Stimulated activated naive CD4-positive, alpha-beta T cell treated with Interleukin-2 at 50 U/mL for 16 hours (primary cell): Measurements from ENCODE around the gene KLHDC3.
"Not testable (repeated sequence)": the region's sequence is repeated elsewhere in the genome, so short reads cannot be mapped to it uniquely, and the experiment has no call there.

ENCODE experiments used
- DNase-seq: peaks from one replicate; lab custom pipeline; 2025; lab: John Stamatoyannopoulos, UW

KLHDC3 gene

GRCh38 chr6:42988486-42989020, 25.5 kb upstream of the KLHDC3 start:
- no peak for DNase-seq

GRCh38 chr6:42989923-42990322, 24.1 kb upstream of the KLHDC3 start:
- no peak for DNase-seq

DNA sequence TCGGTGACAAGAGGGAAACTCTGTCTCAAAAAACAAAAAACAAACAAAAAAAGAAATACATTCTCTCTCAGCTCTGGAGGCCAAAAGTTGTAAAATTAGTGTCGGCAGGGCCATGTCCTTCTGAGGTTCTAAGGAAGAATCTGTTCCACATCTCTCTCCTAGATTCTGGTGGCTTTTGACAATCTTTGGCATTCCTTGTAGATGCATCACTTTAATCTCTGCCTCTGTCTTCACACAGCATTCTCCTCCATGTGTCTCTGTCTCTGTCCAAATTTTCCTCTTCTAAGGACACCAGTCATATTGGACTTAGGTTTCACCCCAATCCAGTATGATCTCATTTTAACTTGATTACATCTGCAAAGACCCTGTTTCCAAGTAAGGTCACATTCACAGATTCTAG, 20.6 kb upstream of the KLHDC3 start:
- DNase-seq: no peak

GRCh38 chr6:42996513-42996912, 17.5 kb upstream of the KLHDC3 start:
- DNase-seq: no peak

GRCh38 chr6:42998205-42998604, 15.8 kb upstream of the KLHDC3 start:
- not testable (repeated sequence) for DNase-seq

- no peak for DNase-seq
Measured at GRCh38 chr6:43001843-43002242, 12.2 kb upstream of the KLHDC3 start.

DNA sequence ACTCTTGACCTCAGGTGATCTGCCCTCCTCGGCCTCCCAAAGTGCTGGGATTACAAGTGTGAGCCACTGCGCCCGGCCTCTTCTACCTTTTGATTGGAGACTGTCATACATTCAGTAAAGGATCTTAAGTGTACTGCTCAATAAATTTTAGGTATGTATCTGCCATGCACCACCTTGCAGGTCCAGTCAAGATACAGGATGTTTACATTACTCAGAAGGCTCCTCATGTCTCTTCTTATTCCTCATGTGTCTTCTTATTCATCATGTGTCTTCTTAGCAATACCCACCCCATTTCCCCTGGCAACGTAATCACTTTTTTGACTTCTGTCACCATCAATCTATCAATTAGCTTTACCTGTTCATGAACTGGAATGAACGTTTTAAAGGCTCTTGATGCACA, 8.2 kb upstream of the KLHDC3 start:
- no peak for DNase-seq

- DNase-seq: no peak
Measured at GRCh38 chr6:43006251-43006650, 7.8 kb upstream of the KLHDC3 start.

DNA sequence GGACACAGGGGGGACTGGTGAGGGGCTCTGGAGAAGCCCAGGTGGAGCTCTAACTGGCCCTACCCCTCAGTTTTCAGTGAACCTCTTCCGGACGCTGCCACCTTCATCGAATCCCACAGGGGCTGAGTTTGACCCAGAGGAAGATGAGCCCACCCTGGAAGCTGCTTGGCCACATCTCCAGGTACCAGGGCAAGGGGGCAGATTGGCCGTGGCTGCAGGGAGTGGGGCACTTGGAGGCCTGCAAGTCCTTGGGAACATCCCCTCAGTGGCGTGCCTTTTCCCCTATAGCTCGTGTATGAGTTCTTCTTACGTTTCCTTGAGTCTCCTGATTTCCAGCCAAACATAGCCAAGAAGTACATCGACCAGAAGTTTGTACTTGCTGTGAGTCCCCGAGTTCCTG, 6.9 kb upstream of the KLHDC3 start:
- no peak for DNase-seq

- DNase-seq: no peak
Measured at GRCh38 chr6:43009124-43009523, 4.9 kb upstream of the KLHDC3 start.

- no peak for DNase-seq
Measured at GRCh38 chr6:43011207-43011606, 2.8 kb upstream of the KLHDC3 start.

GRCh38 chr6:43012364-43012763, 1.7 kb upstream of the KLHDC3 start:
- no peak for DNase-seq

- DNase-seq: peak; percentile 79
Measured at GRCh38 chr6:43013097-43013842, 779 bp upstream of the KLHDC3 start.

- DNase-seq: no peak
Measured at GRCh38 chr6:43014434-43014909, 423 bp downstream of the KLHDC3 start.

GRCh38 chr6:43016176-43016942, 2.3 kb downstream of the KLHDC3 start:
- no peak for DNase-seq

DNA sequence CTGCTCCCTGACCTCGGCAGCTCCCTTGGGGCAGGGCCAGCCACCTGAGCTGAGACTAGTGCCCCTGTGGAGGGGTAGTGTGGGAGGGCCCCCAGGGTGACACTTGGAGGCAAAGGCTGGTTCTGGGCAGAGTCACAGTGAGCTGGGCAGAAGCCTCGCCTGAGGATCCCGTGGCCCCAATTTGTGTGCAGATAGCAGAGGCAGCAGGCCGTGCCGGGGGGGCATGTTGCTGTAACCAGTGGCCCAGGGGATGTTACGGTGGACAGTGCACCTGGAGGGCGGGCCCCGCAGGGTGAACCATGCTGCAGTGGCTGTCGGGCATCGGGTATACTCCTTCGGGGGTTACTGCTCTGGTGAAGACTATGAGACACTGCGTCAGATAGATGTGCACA, 2.9 kb downstream of the KLHDC3 start:
- no peak for DNase-seq

DNA sequence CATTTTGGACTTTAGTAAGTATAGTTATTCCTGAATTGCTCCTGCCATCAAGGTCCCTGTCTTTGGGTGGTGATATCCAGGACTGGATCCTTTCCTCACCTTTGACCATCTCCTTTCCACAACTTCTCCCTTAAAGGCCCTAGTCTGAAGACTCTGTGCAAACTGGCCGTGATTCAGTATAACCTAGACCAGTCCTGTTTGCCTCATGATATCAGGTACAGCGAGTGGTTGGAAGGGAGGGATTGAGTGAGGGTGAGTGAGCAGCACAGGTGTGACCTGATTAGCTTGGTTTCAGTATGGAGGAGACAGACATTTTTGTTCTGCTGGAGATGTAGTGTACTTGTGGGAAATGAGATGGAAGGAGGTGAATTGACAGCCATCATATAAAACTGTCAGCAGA, 5.1 kb downstream of the KLHDC3 start:
- no peak for DNase-seq

DNA sequence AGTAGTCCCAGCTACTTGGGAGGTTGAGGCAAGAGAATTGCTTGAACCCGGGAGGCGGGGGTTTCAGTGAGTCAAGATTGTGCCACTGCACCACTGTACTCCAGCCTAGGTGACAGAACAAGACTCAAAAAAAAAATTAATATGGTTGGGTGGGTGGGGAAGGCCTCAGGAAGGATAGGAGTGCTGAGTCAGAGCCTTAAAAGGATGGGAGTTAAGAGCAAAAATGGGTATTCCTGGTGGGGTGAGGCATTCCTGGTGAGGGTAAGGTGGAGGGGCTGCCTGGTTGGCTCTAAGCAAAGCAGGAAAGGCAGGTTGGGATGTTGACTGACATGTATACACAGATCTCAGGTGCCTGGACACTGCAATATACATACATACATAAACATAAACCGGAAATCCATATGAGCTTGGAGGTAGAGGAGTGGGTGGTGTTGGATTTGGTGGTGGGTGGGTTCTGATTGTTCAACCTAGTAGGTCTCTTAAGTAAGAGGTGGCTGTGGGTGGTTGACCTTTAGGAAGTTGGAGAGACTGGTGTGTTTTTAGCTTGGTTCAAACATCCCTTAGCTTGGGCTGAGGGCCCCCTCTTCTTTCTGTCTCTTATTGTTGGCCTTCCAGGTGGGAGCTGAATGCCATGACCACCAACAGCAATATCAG, 6.1 kb downstream of the KLHDC3 start:
- no peak for DNase-seq

- no peak for DNase-seq
Measured at GRCh38 chr6:43020847-43021246, 6.8 kb downstream of the KLHDC3 start.

DNA sequence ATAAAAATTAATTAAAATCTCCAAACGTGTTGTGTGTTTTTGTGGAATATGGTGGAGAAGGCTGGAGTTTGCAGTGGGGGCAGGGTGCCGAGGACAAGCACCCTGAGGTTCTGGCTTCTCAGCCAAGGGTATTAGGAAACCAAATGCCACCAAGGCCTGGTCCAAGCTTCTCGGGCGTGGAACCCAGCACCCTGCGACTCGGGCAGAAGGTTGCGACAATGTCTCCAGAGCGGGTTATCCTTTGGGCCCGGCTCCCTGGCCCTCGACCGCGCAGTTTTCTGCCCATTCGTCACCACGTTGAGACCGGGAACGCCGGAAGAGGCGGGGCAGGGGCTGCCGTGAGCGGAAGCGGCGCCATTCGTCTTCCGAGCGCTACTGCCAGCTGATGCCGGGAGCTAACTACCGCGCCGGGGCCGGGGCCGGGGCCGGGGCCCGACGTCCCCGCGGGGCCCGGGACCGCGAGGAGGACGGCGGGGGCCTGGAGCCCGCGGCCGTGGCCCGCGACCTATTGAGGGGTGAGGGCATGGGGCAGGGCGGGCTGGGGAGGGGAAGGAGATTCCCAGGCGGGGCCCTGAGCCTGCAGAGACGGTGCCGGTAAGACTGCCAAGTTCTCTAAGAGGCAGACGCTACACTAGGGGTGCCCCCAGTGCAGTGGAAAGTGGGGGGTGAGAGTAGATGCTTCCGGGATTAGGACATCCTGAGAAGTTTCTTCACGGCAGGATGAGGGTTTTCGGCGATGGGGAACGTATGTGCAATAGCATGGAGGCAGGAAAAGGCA, 7.4 kb downstream of the KLHDC3 start, which contains the start of gene RRP36:
Gene RRP36 (plus strand): TSS at position 354 of the 778 bp plus-strand sequence. CDS start 32 bp downstream, at position 386.
- DNase-seq: peak; percentile 69

DNA sequence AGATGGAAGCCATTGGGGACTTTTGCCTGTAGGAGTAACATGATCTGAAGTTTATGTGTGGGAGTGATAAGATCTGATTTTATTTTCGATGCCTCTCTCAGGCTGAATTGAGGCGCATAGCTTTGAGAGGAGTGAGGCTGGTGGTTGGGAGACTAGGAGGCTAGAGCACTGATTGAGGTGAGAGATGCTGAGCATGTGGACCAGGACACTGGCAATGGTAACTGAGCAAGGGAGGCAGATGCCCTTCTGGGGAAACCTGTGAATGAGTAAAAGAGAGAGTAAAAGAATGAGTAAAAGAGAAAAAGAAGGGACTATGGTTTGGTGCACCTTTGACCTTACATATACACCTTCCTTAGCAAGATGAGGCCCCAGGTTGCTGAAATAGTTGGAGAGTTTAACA, 10.4 kb downstream of the KLHDC3 start:
- no peak for DNase-seq

- DNase-seq: no peak
Measured at GRCh38 chr6:43026365-43026764, 12.3 kb downstream of the KLHDC3 start.
